IMR-90 (cell line): ENCODE data around the gene FAM163B. TPM values are rescaled to one million over a fixed set of nuclear protein-coding genes. Genes with fewer than 3 reads are reported as not detected.

Source experiments
- ATAC-seq: fragments of 200-7000 bp; cut with Tn5 transposase; 2 replicates; pipeline ENCODE4 v1.9.1; 2020; ENCODE audit warnings: low read depth, mild to moderate bottlenecking, moderate library complexity
- BruUV-seq: library from RNA; stranded (reverse); fragments of 400-500 nt; replicated peaks from 2 replicates; lab custom pipeline; 2021; lab: Mats Ljungman, UMichigan
- CTCF ChIA-PET: fragments of 300-600 bp; formaldehyde crosslinking; extraction: SDS; loops from one replicate; lab custom pipeline; 2021; ENCODE audit warnings: antibody characterized with exemption; lab: Yijun Ruan, JAX
- POLR2A ChIA-PET: fragments of 300-600 bp; sonication (Branson Sonifier 250); formaldehyde crosslinking; loops from one replicate; lab custom pipeline; 2022; ENCODE audit warnings: antibody characterized with exemption; ENCODE audit not compliant: unreplicated experiment; lab: Charles Lee
- DNase-seq: peaks from one replicate; pipeline ENCODE4 v3.0.0; 2013
- H2AFZ ChIP-seq: replicated peaks from 2 replicates; pipeline ENCODE3; 2013; ENCODE audit warnings: low read length, mild to moderate bottlenecking; ENCODE audit not compliant: poor library complexity
- H2AK5ac ChIP-seq: 2 replicates; pipeline ENCODE4 v1.6.1; 2013; ENCODE audit warnings: low read depth, low read length, inconsistent platforms
- H2AK9ac ChIP-seq: replicated peaks from 2 replicates; pipeline ENCODE3; 2013; ENCODE audit warnings: mild to moderate bottlenecking, low read depth, low read length, moderate library complexity; ENCODE audit not compliant: poor library complexity
- H2BK120ac ChIP-seq: 2 replicates; pipeline ENCODE4 v1.6.1; 2013; ENCODE audit warnings: low read depth, low read length, inconsistent platforms
- H2BK15ac ChIP-seq: 3 replicates; pipeline ENCODE4 v1.6.1; 2013; ENCODE audit warnings: low read depth, low read length, inconsistent platforms
- H2BK20ac ChIP-seq: 2 replicates; pipeline ENCODE4 v1.6.1; 2013; ENCODE audit warnings: low read depth, mild to moderate bottlenecking, inconsistent platforms, low read length, moderate library complexity
- H2BK5ac ChIP-seq: 2 replicates; pipeline ENCODE4 v1.6.1; 2013; ENCODE audit warnings: mild to moderate bottlenecking, low read depth, low read length, inconsistent platforms; ENCODE audit not compliant: poor library complexity, severe bottlenecking
- H3K14ac ChIP-seq: replicated peaks from 2 replicates; pipeline ENCODE4 v1.6.1; 2013; ENCODE audit warnings: low read depth, low read length, inconsistent platforms
- H3K18ac ChIP-seq: 2 replicates; pipeline ENCODE4 v1.6.1; 2013; ENCODE audit warnings: low read depth, low read length, control low read depth
- H3K23ac ChIP-seq: 2 replicates; pipeline ENCODE4 v1.6.1; 2013; ENCODE audit warnings: low read depth, low read length, inconsistent platforms
- H3K27ac ChIP-seq: 2 replicates; pipeline ENCODE4 v1.5.1; 2013; ENCODE audit warnings: mild to moderate bottlenecking, control low read depth, low read length; ENCODE audit not compliant: insufficient read depth
- H3K27me3 ChIP-seq: 2 replicates; pipeline ENCODE4 v1.6.1; 2013; ENCODE audit warnings: low read length; ENCODE audit not compliant: control insufficient read depth, insufficient read depth
- H3K36me3 ChIP-seq: 2 replicates; pipeline ENCODE4 v1.6.1; 2013; ENCODE audit warnings: low read length, mixed read lengths; ENCODE audit not compliant: control insufficient read depth, insufficient read depth
- H3K4ac ChIP-seq: 2 replicates; pipeline ENCODE4 v1.6.1; 2013; ENCODE audit warnings: low read depth, low read length, inconsistent platforms
- H3K4me1 ChIP-seq: 2 replicates; pipeline ENCODE4 v1.6.1; 2013; ENCODE audit warnings: low read length, mixed read lengths; ENCODE audit not compliant: control insufficient read depth, insufficient read depth
- H3K4me2 ChIP-seq: 2 replicates; pipeline ENCODE4 v1.6.1; 2013; ENCODE audit warnings: low read depth, mild to moderate bottlenecking, control low read depth, low read length, moderate library complexity
- H3K4me3 ChIP-seq: 2 replicates; pipeline ENCODE4 v1.5.1; 2013; ENCODE audit warnings: low read depth, mild to moderate bottlenecking, control low read depth, low read length, moderate library complexity; ENCODE audit not compliant: insufficient read depth
- H3K56ac ChIP-seq: 2 replicates; pipeline ENCODE4 v1.6.1; 2013; ENCODE audit warnings: low read length, inconsistent platforms; ENCODE audit not compliant: insufficient read depth; ENCODE audit errors: extremely low read depth
- H3K79me1 ChIP-seq, 2 experiments: 2 replicates each; pipeline ENCODE4 v1.6.1; 2013; ENCODE audit warnings: low read length in 2 of 2, inconsistent platforms in 1 of 2, low read depth in 1 of 2
- H3K9ac ChIP-seq: 2 replicates; pipeline ENCODE4 v1.6.1; 2013; ENCODE audit warnings: low read depth, low read length, control low read depth
- H3K9me1 ChIP-seq: 2 replicates; pipeline ENCODE4 v1.6.1; 2013; ENCODE audit warnings: low read length, inconsistent platforms; ENCODE audit not compliant: insufficient read depth
- H3K9me3 ChIP-seq: 2 replicates; pipeline ENCODE4 v1.6.1; 2013; ENCODE audit warnings: low read length; ENCODE audit not compliant: control insufficient read depth, insufficient read depth
- H4K20me1 ChIP-seq: 2 replicates; pipeline ENCODE4 v1.6.1; 2013; ENCODE audit warnings: low read length, inconsistent platforms; ENCODE audit not compliant: insufficient read depth
- H4K5ac ChIP-seq: 2 replicates; pipeline ENCODE4 v1.6.1; 2013; ENCODE audit warnings: mild to moderate bottlenecking, low read depth, low read length, control low read depth
- H4K8ac ChIP-seq, 2 experiments: 2 replicates each; pipeline ENCODE4 v1.6.1; 2013; ENCODE audit warnings: low read depth in 2 of 2, low read length in 2 of 2, control low read depth in 1 of 2, inconsistent platforms in 1 of 2
- H4K91ac ChIP-seq: 2 replicates; pipeline ENCODE4 v1.6.1; 2013; ENCODE audit warnings: low read depth, low read length, inconsistent platforms; ENCODE audit not compliant: insufficient read depth
- CEBPB ChIP-seq: IDR thresholded peaks from 2 replicates; pipeline ENCODE4 v1.6.1; 2012; ENCODE audit warnings: low read depth, low read length, improper control_type of control experiment
- CHD1 ChIP-seq: IDR thresholded peaks from 2 replicates; pipeline ENCODE4 v1.6.1; 2012; ENCODE audit warnings: low read depth, low read length, improper control_type of control experiment
- ELK1 ChIP-seq: fragments of 150-350 bp; IDR thresholded peaks from 2 replicates; pipeline ENCODE4 v1.6.1; 2016; ENCODE audit warnings: low read depth, mild to moderate bottlenecking, low read length, moderate library complexity, borderline replicate concordance
- FOS ChIP-seq: fragments of 150-350 bp; IDR thresholded peaks from 2 replicates; pipeline ENCODE4 v1.6.1; 2016; ENCODE audit warnings: low read depth, low read length
- MAFK ChIP-seq: IDR thresholded peaks from 2 replicates; pipeline ENCODE4 v1.6.1; 2012; ENCODE audit warnings: low read depth, low read length, improper control_type of control experiment
- MAZ ChIP-seq: IDR thresholded peaks from 2 replicates; pipeline ENCODE4 v1.6.1; 2012; ENCODE audit warnings: low read depth, mild to moderate bottlenecking, low read length, improper control_type of control experiment, moderate library complexity, borderline replicate concordance
- MXI1 ChIP-seq: IDR thresholded peaks from 2 replicates; pipeline ENCODE4 v1.6.1; 2012; ENCODE audit warnings: low read depth, mild to moderate bottlenecking, low read length, moderate library complexity, borderline replicate concordance
- NFE2L2 ChIP-seq: fragments of 150-350 bp; IDR thresholded peaks from 2 replicates; pipeline ENCODE4 v1.6.1; 2016; ENCODE audit warnings: low read depth, mild to moderate bottlenecking, low read length
- RAD21 ChIP-seq: IDR thresholded peaks from 2 replicates; pipeline ENCODE4 v1.6.1; 2012; ENCODE audit warnings: low read length, improper control_type of control experiment
- RCOR1 ChIP-seq: IDR thresholded peaks from 2 replicates; pipeline ENCODE4 v1.6.1; 2012; ENCODE audit warnings: mild to moderate bottlenecking, low read length, improper control_type of control experiment; ENCODE audit not compliant: insufficient replicate concordance
- RFX5 ChIP-seq: IDR thresholded peaks from 2 replicates; pipeline ENCODE4 v1.8.0; 2012; ENCODE audit warnings: low read depth, mild to moderate bottlenecking, low read length, moderate library complexity
- SMC3 ChIP-seq: fragments of 150-350 bp; IDR thresholded peaks from 2 replicates; pipeline ENCODE4 v1.6.1; 2016; ENCODE audit warnings: low read depth, mild to moderate bottlenecking, antibody characterized with exemption, low read length, moderate library complexity
- WGBS, 2 experiments: methylation state at CpG; one replicate each; pipeline versions ENCODE4 v1.1.5 to v1.1.7; 2013; ENCODE audit warnings: missing lambda C conversion rate in 2 of 2; ENCODE audit not compliant: insufficient read length in 1 of 2; ENCODE audit errors: extremely low coverage in 2 of 2; 5-methylcytosine and 5-hydroxymethylcytosine counted together
- dilution Hi-C: fragments of 300-500 bp; cut with HindIII; formaldehyde crosslinking; loops from one replicate; pipeline ENCODE4 v1.14.3; 2018; ENCODE audit warnings: low sequenced_read_pairs; ENCODE audit not compliant: unreplicated experiment
- in situ Hi-C: fragments of 300-500 bp; cut with MboI; formaldehyde crosslinking; loops from 3 replicates; pipeline ENCODE4 v1.14.3; 2019; ENCODE audit warnings: low sequenced_read_pairs, inconsistent platforms, mixed read lengths
- intact Hi-C: fragments of 100-400 bp; cut with micrococcal nuclease; formaldehyde crosslinking; loops from 2 replicates; pipeline ENCODE4 v1.10.0; 2022
- polyA plus RNA-seq, 3 experiments: library from polyadenylated mRNA; depleted of rRNA; stranded (reverse); fragments of >200 nt; gene quantifications; 2 replicates each; pipeline ENCODE4 v1.2.3, GENCODE V29; 2012; ENCODE audit warnings: low replicate concordance in 1 of 3
- total RNA-seq: library from RNA; depleted of rRNA; stranded (reverse); fragments of >200 nt; gene quantifications from 2 replicates; pipeline ENCODE4 v1.2.3, GENCODE V29; 2012
- TF ChIP-seq, protein P1 (sequence below): conservative IDR thresholded peaks from 2 replicates; pipeline ENCODE4 v1.5.1; 2012; ENCODE audit warnings: mild to moderate bottlenecking, low read depth, low read length, improper control_type of control experiment
- TF ChIP-seq, protein P2 (sequence below): fragments of 150-350 bp; IDR thresholded peaks from 2 replicates; pipeline ENCODE4 v1.6.1; 2017; ENCODE audit warnings: mild to moderate bottlenecking, antibody characterized with exemption, low read length, low read depth

The FAM163B gene
- total and polyA plus RNA-seq, 2 of the 4 experiments (the other 2 are of a cell fraction), result not detected

- no peak overlapping the region for H3K27ac ChIP-seq
- ChIA-PET POLR2A (no interaction called here), CTCF (no interaction called here)
- H3K14ac ChIP-seq, result no peak overlapping the region
- H3K27me3 ChIP-seq, result peaks cover 58% of the 10 kb centered on the region
- BruUV-seq, result no TSS peak
- H2AK5ac ChIP-seq, result no peak overlapping the region
- peak overlapping the region; percentile 55 for H2AK9ac ChIP-seq
- no peaks in the 10 kb centered on the region for H3K36me3 ChIP-seq
- no peak overlapping the region for H2BK120ac ChIP-seq
- no peak overlapping the region for H4K8ac ChIP-seq
- H3K9me1 ChIP-seq, result no peaks in the 10 kb centered on the region
- H3K4me1 ChIP-seq, result peaks cover 1% of the 10 kb centered on the region; the same call in 1 of the 2 replicates
- no peak overlapping the region for H3K4ac ChIP-seq
- dilution Hi-C loops, result no loop called here
- no peak overlapping the region for H3K9ac ChIP-seq
- H2BK15ac ChIP-seq, result no peak overlapping the region
- no peak overlapping the region for H4K5ac ChIP-seq
- 29% methylated on average over 2 of the region's 13 CpGs; no CpG with 5 or more reads in 1 of the 2 experiments for WGBS, 2 experiments
- H4K91ac ChIP-seq, result no peak overlapping the region
- intact Hi-C loops, result no loop called here
- H2BK20ac ChIP-seq, result no peak overlapping the region
- peak overlapping the region; percentile 32 for H2AFZ ChIP-seq
- no peak overlapping the region for H3K4me2 ChIP-seq
- TF ChIP-seq RFX5 (no peak), MAZ (no peak), MAFK (no peak), ELK1 (no peak), RAD21 (no peak), NFE2L2 (no peak), FOS (no peak), RCOR1 (no peak), CEBPB (no peak), SMC3 (no peak), CHD1 (no peak), MXI1 (no peak)
- TF ChIP-seq, protein P1, sequence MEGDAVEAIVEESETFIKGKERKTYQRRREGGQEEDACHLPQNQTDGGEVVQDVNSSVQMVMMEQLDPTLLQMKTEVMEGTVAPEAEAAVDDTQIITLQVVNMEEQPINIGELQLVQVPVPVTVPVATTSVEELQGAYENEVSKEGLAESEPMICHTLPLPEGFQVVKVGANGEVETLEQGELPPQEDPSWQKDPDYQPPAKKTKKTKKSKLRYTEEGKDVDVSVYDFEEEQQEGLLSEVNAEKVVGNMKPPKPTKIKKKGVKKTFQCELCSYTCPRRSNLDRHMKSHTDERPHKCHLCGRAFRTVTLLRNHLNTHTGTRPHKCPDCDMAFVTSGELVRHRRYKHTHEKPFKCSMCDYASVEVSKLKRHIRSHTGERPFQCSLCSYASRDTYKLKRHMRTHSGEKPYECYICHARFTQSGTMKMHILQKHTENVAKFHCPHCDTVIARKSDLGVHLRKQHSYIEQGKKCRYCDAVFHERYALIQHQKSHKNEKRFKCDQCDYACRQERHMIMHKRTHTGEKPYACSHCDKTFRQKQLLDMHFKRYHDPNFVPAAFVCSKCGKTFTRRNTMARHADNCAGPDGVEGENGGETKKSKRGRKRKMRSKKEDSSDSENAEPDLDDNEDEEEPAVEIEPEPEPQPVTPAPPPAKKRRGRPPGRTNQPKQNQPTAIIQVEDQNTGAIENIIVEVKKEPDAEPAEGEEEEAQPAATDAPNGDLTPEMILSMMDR, result no peak
- TF ChIP-seq, protein P2, sequence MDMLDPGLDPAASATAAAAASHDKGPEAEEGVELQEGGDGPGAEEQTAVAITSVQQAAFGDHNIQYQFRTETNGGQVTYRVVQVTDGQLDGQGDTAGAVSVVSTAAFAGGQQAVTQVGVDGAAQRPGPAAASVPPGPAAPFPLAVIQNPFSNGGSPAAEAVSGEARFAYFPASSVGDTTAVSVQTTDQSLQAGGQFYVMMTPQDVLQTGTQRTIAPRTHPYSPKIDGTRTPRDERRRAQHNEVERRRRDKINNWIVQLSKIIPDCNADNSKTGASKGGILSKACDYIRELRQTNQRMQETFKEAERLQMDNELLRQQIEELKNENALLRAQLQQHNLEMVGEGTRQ, result no peak
- H4K20me1 ChIP-seq, result peaks cover 5% of the 10 kb centered on the region; the same call in 1 of the 2 replicates
- H3K79me1 ChIP-seq, result no peaks in the 10 kb centered on the region
- H2BK5ac ChIP-seq, result no peak overlapping the region
- no peak overlapping the region for H3K23ac ChIP-seq
- H3K18ac ChIP-seq, result no peak overlapping the region
- no peak for ATAC-seq
- in situ Hi-C loops, result loop anchor here (10.0 kb wide), 2 partner anchors 199 to 459 kb away; partner anchors contain the start of genes SARDH and VAV2
- DNase-seq, result no peak
- H3K56ac ChIP-seq, result no peak overlapping the region
- H3K4me3 ChIP-seq, result no peak overlapping the region
- no peaks in the 10 kb centered on the region for H3K9me3 ChIP-seq
Measured at GRCh38 chr9:133535306-133535877, 73.8 kb downstream of the FAM163B start.
